Measurements from ENCODE around the gene ARHGAP18.

ARHGAP18 gene

GRCh38 chr6:129709769-129710449 lies at the start of gene ARHGAP18:
Gene ARHGAP18, minus strand, starts transcription at chr6:129710177. Its CDS starts 41 bp downstream, at chr6:129710136.
- DNase-seq = peak; percentile 88

- DNase-seq = no peak
Measured at GRCh38 chr6:129755787-129756186, 45.8 kb upstream of the ARHGAP18 start.

GRCh38 chr6:129754750-129755149 lies 44.8 kb upstream of the ARHGAP18 start:
- DNase-seq = no peak

- DNase-seq = no peak
Measured at GRCh38 chr6:129753422-129753821, 43.4 kb upstream of the ARHGAP18 start.

- DNase-seq = no peak
Measured at GRCh38 chr6:129751384-129751783, 41.4 kb upstream of the ARHGAP18 start.

GRCh38 chr6:129750360-129750759 lies 40.4 kb upstream of the ARHGAP18 start:
- DNase-seq = no peak

- no peak for DNase-seq
Measured at GRCh38 chr6:129749749-129750120, 39.8 kb upstream of the ARHGAP18 start.

- no peak for DNase-seq
Measured at GRCh38 chr6:129748901-129749748, 39.1 kb upstream of the ARHGAP18 start.

GRCh38 chr6:129748212-129748900 lies 38.4 kb upstream of the ARHGAP18 start:
- no peak for DNase-seq

- no peak for DNase-seq
Measured at GRCh38 chr6:129747588-129748112, 37.7 kb upstream of the ARHGAP18 start.

GRCh38 chr6:129744880-129745237 lies 34.9 kb upstream of the ARHGAP18 start:
- no peak for DNase-seq

- peak; percentile 35 for DNase-seq
Measured at GRCh38 chr6:129744201-129744879, 34.4 kb upstream of the ARHGAP18 start.

GRCh38 chr6:129740013-129740412 lies 30.0 kb upstream of the ARHGAP18 start:
- no peak for DNase-seq

- no peak for DNase-seq
Measured at GRCh38 chr6:129736105-129736504, 26.1 kb upstream of the ARHGAP18 start.

- DNase-seq = no peak
Measured at GRCh38 chr6:129733290-129733689, 23.3 kb upstream of the ARHGAP18 start.

- DNase-seq = no peak
Measured at GRCh38 chr6:129732542-129732941, 22.6 kb upstream of the ARHGAP18 start.

GRCh38 chr6:129732034-129732433 lies 22.1 kb upstream of the ARHGAP18 start:
- no peak for DNase-seq

GRCh38 chr6:129731428-129731827 lies 21.5 kb upstream of the ARHGAP18 start:
- DNase-seq = no peak

GRCh38 chr6:129730477-129731165 lies 20.6 kb upstream of the ARHGAP18 start:
- DNase-seq = no peak

GRCh38 chr6:129726650-129727049 lies 16.7 kb upstream of the ARHGAP18 start:
- DNase-seq = no peak

GRCh38 chr6:129725341-129725740 lies 15.4 kb upstream of the ARHGAP18 start:
- DNase-seq = no peak

GRCh38 chr6:129719692-129720091 lies 9.7 kb upstream of the ARHGAP18 start:
- no peak for DNase-seq
